Measurements from ENCODE around the gene ELOA2. TPM values are rescaled to one million over a fixed set of nuclear protein-coding genes. Genes with fewer than 3 reads are reported as not detected.
"Not testable (repeated sequence)": the region's sequence is repeated elsewhere in the genome, so short reads cannot be mapped to it uniquely, and the experiment has no call there.

ELOA2 gene
- polyA plus RNA-seq, 4 donors, result not detected

DNA sequence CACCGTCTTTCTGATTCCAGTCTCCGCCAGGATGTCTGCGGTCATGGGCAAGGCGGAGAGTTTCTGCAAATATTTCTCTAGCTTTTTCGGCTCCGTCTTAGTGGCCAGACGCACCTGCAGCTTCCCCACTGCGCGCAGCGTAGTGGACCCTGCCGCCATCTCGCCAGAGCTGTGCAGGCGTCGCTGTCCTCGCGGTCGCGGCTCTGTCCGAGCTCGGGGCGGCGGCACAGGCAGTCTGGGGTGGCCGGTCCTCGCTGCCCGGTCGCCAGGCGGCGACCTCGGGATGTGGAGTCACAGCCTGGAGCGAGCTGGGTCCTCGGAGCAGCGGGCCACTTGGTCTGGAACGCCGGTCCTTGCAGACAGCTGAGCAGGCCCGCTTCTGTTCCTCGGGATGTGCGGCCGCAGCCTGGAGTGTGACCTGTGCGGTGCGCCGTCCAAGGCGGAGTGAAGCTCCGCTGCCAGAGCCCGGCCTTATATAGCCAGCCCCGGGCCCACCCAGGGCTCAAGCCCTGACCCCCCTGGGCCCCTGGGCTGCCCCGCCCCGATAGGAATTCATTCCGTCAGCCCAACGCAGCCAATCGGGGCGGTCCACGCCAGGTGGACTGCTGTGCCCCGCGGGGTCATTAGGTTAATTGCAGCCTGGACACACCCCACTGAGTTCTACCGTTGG, 5.6 kb downstream of the ELOA2 start:
- peaks cover 0 to 18% of the 10 kb centered on the region in 2 donors for H3K9me3 ChIP-seq (ENCODE audit: control insufficient read depth in 2 of 2, insufficient read depth in 1 of 2, low read depth in 1 of 2, low read length in 1 of 2)
- not testable (repeated sequence) for DNase-seq; H3K27ac ChIP-seq (ENCODE audit: low read depth in 1 of 3, low read length in 2 of 3); FAIRE-seq; H3K36me3 ChIP-seq (ENCODE audit: control insufficient read depth in 3 of 3, insufficient read depth in 2 of 3, low read depth in 1 of 3, low read length in 3 of 3); H3K4me3 ChIP-seq (ENCODE audit: low read depth in 1 of 3, low read length in 3 of 3); H3K27me3 ChIP-seq (ENCODE audit: control insufficient read depth in 3 of 3, insufficient read depth in 3 of 3, low read length in 3 of 3); H3K4me1 ChIP-seq (ENCODE audit: control insufficient read depth in 3 of 3, insufficient read depth in 2 of 3, low read depth in 1 of 3, low read length in 2 of 3)
- no CpG with 5 or more reads among the region's 55 CpGs for WGBS, 3 donors

- H3K9me3 ChIP-seq (ENCODE audit: control insufficient read depth in 2 of 2, insufficient read depth in 1 of 2, low read depth in 1 of 2, low read length in 1 of 2), result peaks cover 0 to 14% of the 10 kb centered on the region in 2 donors
- not testable (repeated sequence) for DNase-seq; H3K27ac ChIP-seq (ENCODE audit: low read depth in 1 of 3, low read length in 2 of 3); FAIRE-seq; H3K4me3 ChIP-seq (ENCODE audit: low read depth in 1 of 3, low read length in 3 of 3); H3K27me3 ChIP-seq (ENCODE audit: control insufficient read depth in 3 of 3, insufficient read depth in 3 of 3, low read length in 3 of 3); H3K36me3 ChIP-seq (ENCODE audit: control insufficient read depth in 3 of 3, insufficient read depth in 2 of 3, low read depth in 1 of 3, low read length in 3 of 3); H3K4me1 ChIP-seq (ENCODE audit: control insufficient read depth in 3 of 3, insufficient read depth in 2 of 3, low read depth in 1 of 3, low read length in 2 of 3)
- 90 to 100% (median 92%) methylated on average over 3 to 9 of the region's 29 CpGs for WGBS, 3 donors
Measured at GRCh38 chr18:47028738-47029137, 6.7 kb downstream of the ELOA2 start.

DNA sequence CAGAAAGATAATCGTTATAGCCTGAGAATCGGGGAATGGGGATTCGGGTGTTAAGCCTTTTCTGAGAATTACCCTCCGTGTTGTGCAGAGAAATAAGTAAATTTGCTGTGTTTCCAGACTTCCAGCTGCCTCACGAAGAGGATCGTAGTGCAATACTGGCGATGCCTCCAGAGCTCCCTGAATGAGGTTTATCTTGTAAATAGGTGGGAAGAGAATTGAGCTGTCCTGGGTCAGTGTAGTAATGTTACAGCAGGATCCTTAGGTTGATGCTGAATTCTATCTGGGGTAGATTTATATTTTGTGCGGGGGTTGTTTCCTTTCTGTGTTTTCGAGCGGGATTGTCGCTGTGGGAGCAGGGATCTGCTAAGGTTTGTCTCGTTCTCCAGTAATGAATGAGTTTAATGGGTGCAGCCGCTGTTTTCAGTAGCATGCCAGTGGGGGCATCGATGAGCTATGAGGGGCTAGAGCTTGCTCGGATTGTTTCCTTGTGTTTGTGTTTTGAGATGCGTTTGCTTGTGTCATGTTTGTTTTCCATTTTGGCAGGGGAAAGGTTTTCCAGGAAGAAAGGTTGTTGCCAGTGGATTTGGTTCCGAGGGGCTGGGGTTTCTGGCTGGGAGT, 9.8 kb downstream of the ELOA2 start:
- not testable (repeated sequence) for H3K9me3 ChIP-seq (ENCODE audit: control insufficient read depth in 2 of 2, insufficient read depth in 1 of 2, low read depth in 1 of 2, low read length in 1 of 2); H3K4me3 ChIP-seq (ENCODE audit: low read depth in 1 of 3, low read length in 3 of 3); H3K36me3 ChIP-seq (ENCODE audit: control insufficient read depth in 3 of 3, insufficient read depth in 2 of 3, low read depth in 1 of 3, low read length in 3 of 3); DNase-seq; H3K4me1 ChIP-seq (ENCODE audit: control insufficient read depth in 3 of 3, insufficient read depth in 2 of 3, low read depth in 1 of 3, low read length in 2 of 3); H3K27ac ChIP-seq (ENCODE audit: low read depth in 1 of 3, low read length in 2 of 3); H3K27me3 ChIP-seq (ENCODE audit: control insufficient read depth in 3 of 3, insufficient read depth in 3 of 3, low read length in 3 of 3); FAIRE-seq
- 82 to 89% (median 88%) methylated on average over 4 to 5 of the region's 17 CpGs for WGBS, 3 donors

DNA sequence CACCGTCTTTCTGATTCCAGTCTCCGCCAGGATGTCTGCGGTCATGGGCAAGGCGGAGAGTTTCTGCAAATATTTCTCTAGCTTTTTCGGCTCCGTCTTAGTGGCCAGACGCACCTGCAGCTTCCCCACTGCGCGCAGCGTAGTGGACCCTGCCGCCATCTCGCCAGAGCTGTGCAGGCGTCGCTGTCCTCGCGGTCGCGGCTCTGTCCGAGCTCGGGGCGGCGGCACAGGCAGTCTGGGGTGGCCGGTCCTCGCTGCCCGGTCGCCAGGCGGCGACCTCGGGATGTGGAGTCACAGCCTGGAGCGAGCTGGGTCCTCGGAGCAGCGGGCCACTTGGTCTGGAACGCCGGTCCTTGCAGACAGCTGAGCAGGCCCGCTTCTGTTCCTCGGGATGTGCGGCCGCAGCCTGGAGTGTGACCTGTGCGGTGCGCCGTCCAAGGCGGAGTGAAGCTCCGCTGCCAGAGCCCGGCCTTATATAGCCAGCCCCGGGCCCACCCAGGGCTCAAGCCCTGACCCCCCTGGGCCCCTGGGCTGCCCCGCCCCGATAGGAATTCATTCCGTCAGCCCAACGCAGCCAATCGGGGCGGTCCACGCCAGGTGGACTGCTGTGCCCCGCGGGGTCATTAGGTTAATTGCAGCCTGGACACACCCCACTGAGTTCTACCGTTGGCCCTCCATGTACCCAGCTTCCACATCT, 11.5 kb downstream of the ELOA2 start:
- H3K4me3 ChIP-seq (ENCODE audit: low read depth in 1 of 3, low read length in 3 of 3); DNase-seq; H3K36me3 ChIP-seq (ENCODE audit: control insufficient read depth in 3 of 3, insufficient read depth in 2 of 3, low read depth in 1 of 3, low read length in 3 of 3); H3K27me3 ChIP-seq (ENCODE audit: control insufficient read depth in 3 of 3, insufficient read depth in 3 of 3, low read length in 3 of 3); H3K4me1 ChIP-seq (ENCODE audit: control insufficient read depth in 3 of 3, insufficient read depth in 2 of 3, low read depth in 1 of 3, low read length in 2 of 3); H3K27ac ChIP-seq (ENCODE audit: low read depth in 1 of 3, low read length in 2 of 3); H3K9me3 ChIP-seq (ENCODE audit: control insufficient read depth in 2 of 2, insufficient read depth in 1 of 2, low read depth in 1 of 2, low read length in 1 of 2); FAIRE-seq: not testable (repeated sequence)
- no CpG with 5 or more reads among the region's 55 CpGs for WGBS, 3 donors

DNA sequence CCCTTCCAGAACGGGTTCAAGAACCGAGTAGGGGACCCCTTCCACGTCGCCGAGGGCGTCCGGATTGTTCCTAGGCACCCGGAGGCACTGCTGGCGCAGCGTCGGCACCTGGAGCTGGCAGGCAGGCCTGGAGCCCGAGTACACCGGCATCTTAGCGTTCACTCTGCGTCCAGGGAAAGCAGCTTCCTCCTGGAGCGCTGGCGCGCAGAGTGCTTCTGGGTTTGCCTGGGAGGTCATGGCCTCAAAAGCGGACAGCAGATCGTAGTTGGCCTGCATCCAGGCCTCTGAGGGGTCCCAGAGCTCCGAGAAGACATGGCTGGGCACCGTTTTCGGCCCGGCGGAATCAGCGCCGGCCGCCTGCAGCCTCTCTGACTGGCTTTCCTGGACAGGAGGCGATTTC, 12.6 kb downstream of the ELOA2 start:
- H3K9me3 ChIP-seq (ENCODE audit: control insufficient read depth in 2 of 2, insufficient read depth in 1 of 2, low read depth in 1 of 2, low read length in 1 of 2); H3K27ac ChIP-seq (ENCODE audit: low read depth in 1 of 3, low read length in 2 of 3); H3K36me3 ChIP-seq (ENCODE audit: control insufficient read depth in 3 of 3, insufficient read depth in 2 of 3, low read depth in 1 of 3, low read length in 3 of 3); H3K27me3 ChIP-seq (ENCODE audit: control insufficient read depth in 3 of 3, insufficient read depth in 3 of 3, low read length in 3 of 3); H3K4me1 ChIP-seq (ENCODE audit: control insufficient read depth in 3 of 3, insufficient read depth in 2 of 3, low read depth in 1 of 3, low read length in 2 of 3); H3K4me3 ChIP-seq (ENCODE audit: low read depth in 1 of 3, low read length in 3 of 3); FAIRE-seq; DNase-seq: not testable (repeated sequence)
- 92 to 96% (median 93%) methylated on average over 9 to 10 of the region's 29 CpGs for WGBS, 3 donors

GRCh38 chr18:47020757-47021156, 14.7 kb downstream of the ELOA2 start:
- DNase-seq; FAIRE-seq; H3K4me1 ChIP-seq (ENCODE audit: control insufficient read depth in 3 of 3, insufficient read depth in 2 of 3, low read depth in 1 of 3, low read length in 2 of 3); H3K4me3 ChIP-seq (ENCODE audit: low read depth in 1 of 3, low read length in 3 of 3); H3K36me3 ChIP-seq (ENCODE audit: control insufficient read depth in 3 of 3, insufficient read depth in 2 of 3, low read depth in 1 of 3, low read length in 3 of 3); H3K27me3 ChIP-seq (ENCODE audit: control insufficient read depth in 3 of 3, insufficient read depth in 3 of 3, low read length in 3 of 3); H3K27ac ChIP-seq (ENCODE audit: low read depth in 1 of 3, low read length in 2 of 3); H3K9me3 ChIP-seq (ENCODE audit: control insufficient read depth in 2 of 2, insufficient read depth in 1 of 2, low read depth in 1 of 2, low read length in 1 of 2): not testable (repeated sequence)
- WGBS, 3 donors, result no CpG with 5 or more reads among the region's 19 CpGs

- no CpG with 5 or more reads among the region's 10 CpGs for WGBS, 3 donors
- H3K27me3 ChIP-seq (ENCODE audit: control insufficient read depth in 3 of 3, insufficient read depth in 3 of 3, low read length in 3 of 3); H3K36me3 ChIP-seq (ENCODE audit: control insufficient read depth in 3 of 3, insufficient read depth in 2 of 3, low read depth in 1 of 3, low read length in 3 of 3); H3K27ac ChIP-seq (ENCODE audit: low read depth in 1 of 3, low read length in 2 of 3); DNase-seq; H3K4me3 ChIP-seq (ENCODE audit: low read depth in 1 of 3, low read length in 3 of 3); H3K4me1 ChIP-seq (ENCODE audit: control insufficient read depth in 3 of 3, insufficient read depth in 2 of 3, low read depth in 1 of 3, low read length in 2 of 3); FAIRE-seq; H3K9me3 ChIP-seq (ENCODE audit: control insufficient read depth in 2 of 2, insufficient read depth in 1 of 2, low read depth in 1 of 2, low read length in 1 of 2): not testable (repeated sequence)
Measured at GRCh38 chr18:47019870-47020269, 15.6 kb downstream of the ELOA2 start.

All from small intestine (tissue), 7 donors.